Hippocampal formation (tissue), 2 donors: Measurements from ENCODE around the gene C1orf174.

ENCODE experiments used
- DNase-seq, 2 donors: peaks; one replicate each; lab custom pipeline; 2025; lab: John Stamatoyannopoulos, UW

C1orf174 gene

GRCh38 chr1:3895279-3895950 lies 4.7 kb downstream of the C1orf174 start:
- no peak for DNase-seq

DNA sequence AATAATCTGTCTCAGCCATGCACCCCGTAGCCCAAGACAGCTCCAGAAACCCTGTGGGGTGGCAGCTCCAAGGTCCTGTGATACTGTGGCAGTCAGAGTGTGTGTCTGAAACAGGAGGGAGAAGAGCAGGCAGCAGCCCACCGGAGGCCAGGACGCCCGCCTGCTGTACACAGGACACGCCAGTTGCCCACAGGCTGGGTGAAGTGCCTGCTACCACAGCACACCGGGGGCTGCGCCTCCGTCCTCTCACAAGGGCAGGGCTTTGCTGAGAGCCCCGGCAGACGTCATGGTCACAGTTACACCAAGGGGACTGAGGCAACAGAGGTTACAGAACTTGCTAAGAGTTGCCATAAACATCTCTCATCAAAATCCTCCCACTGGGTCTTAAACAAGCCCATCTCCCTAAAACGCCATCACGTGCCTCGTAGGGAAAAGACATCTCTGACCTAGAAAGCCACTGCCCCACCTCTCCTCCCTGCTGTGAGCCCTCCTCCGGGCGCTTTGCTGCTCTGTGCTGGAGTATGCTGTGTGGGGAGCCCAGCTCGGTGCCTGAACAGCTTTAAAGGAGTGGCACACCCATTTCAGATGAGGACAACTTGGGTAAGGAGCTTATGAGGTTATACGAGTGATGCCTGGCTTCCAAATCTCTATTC lies 5.3 kb downstream of the C1orf174 start:
- no peak for DNase-seq

- no peak for DNase-seq
Measured at GRCh38 chr1:3893190-3893589, 6.9 kb downstream of the C1orf174 start.

DNA sequence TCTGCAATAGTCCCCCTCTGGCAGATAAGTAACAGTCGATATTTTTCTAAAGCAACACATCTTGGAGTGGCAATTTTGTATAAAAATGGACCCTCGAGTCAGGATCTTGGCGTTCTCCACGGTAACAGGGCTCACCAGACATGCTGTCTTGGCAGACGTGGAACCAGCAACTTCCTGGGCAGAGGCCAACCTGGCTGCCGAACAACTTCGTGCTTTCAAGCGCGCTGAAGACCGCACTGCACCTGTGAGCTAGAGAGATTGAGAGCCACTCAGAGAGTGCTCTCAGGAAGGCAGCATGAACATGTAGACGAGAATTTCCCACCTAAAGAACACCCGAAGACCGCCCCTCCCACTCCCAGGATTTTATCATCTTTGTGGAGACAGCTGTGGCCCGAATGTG lies 7.3 kb downstream of the C1orf174 start:
- DNase-seq = peak in 1 of 2 donors; percentile 7

- DNase-seq = no peak
Measured at GRCh38 chr1:3891329-3891865, 8.7 kb downstream of the C1orf174 start.

- DNase-seq = no peak
Measured at GRCh38 chr1:3890389-3891328, 9.4 kb downstream of the C1orf174 start.

- DNase-seq = no peak
Measured at GRCh38 chr1:3889936-3890335, 10.1 kb downstream of the C1orf174 start.

- DNase-seq = no peak
Measured at GRCh38 chr1:3888301-3888700, 11.8 kb downstream of the C1orf174 start.

GRCh38 chr1:3886691-3887090 lies 13.4 kb downstream of the C1orf174 start:
- no peak for DNase-seq

GRCh38 chr1:3886106-3886670 lies 13.9 kb downstream of the C1orf174 start:
- no peak for DNase-seq

- DNase-seq = no peak
Measured at GRCh38 chr1:3885611-3886010, 14.5 kb downstream of the C1orf174 start.

- no peak for DNase-seq
Measured at GRCh38 chr1:3884966-3885365, 15.1 kb downstream of the C1orf174 start.

- no peak for DNase-seq
Measured at GRCh38 chr1:3883194-3883925, 16.7 kb downstream of the C1orf174 start.

DNA sequence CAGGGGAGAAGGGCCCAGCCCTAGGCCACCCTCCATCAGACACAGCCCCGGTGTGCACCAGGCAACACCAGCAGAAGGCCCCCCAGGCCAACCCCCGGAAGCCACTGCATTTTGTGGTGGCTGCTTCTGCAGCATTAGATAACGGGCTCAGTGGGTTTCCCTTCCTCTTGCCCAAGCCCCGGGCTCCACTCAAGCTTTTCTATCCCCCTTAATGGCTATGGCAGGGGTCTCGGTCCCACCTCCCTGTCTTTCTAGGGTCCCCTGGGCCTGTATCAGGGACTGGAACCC lies 18.9 kb downstream of the C1orf174 start:
- no peak for DNase-seq

DNA sequence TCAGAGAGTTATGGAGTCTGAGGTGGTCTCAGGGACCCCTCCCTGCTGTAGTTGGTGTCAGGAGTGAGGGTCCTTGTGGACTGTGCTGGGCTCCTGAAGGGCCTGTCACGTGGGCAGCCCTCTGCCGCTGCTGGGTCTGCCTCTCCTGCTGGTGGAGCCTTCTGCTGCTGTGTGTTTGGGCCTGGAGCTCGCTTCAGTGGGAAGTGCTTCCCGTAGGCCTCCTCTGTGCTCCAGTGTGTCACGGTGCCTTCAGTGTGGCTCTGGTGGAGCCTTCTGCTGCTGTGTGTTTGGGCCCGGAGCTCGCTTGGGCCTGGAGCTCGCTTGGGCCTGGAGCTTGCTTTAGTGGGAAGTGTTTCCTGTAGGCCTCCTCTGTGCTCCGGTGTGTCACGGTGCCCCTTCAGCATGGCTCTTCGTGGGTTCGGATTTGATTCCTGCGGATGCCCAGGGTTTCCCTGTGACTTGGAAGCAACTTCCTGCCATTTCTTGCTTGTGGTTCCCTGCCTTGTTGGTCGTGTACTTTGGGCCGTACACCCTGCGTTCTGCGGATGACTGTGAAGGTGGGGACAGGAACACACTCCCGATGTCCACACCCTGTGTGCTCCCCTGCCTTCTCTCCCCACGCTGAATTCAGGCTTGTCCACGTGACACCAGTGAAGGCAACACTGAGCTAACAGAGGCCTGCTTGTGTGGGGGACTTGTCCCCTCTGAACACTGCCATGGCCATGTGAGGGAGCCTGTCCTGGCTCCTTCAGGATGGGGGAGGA lies 19.5 kb downstream of the C1orf174 start:
- DNase-seq = no peak

GRCh38 chr1:3879787-3880428 lies 20.2 kb downstream of the C1orf174 start:
- DNase-seq = no peak

DNA sequence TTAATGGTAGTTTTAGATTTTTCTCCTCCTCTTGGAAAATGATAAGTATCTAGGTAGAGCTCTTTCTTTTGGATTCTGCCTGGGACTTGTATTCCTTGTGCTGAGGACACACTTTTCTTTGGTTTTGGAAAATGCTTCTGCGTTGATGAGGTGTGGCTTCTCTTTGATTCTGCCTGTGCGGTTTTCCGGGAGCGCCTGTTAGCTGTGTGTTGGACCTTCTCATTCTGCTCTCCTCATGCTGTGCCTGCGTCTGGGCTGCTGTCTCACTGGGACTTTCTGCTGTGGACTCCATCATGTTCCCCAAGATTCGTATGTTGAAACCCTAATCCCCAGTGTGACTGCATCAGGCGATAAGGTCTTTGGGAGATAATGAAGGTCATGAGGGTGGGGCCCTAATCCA lies 21.0 kb downstream of the C1orf174 start:
- DNase-seq = no peak

DNA sequence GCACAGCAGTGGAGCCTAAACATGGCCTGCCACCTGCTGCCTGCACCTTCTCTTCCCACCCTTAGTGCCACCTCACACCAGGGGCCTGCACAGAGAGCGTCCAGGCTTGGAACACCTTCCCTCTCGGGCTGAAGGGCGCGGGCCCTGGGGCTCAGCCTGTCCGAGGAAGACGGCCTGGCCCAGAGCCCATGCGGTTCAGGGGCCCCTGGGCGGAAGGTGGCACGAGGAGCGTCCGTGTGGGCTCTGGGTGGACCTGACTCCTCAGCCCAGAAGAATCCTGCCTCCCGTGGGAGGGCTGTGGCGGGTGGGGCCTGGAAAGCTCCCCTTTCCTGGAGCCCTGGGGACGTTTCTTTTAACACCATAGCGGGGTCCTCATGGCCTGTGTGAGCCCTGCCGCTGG lies 23.4 kb downstream of the C1orf174 start:
- DNase-seq = no peak

DNA sequence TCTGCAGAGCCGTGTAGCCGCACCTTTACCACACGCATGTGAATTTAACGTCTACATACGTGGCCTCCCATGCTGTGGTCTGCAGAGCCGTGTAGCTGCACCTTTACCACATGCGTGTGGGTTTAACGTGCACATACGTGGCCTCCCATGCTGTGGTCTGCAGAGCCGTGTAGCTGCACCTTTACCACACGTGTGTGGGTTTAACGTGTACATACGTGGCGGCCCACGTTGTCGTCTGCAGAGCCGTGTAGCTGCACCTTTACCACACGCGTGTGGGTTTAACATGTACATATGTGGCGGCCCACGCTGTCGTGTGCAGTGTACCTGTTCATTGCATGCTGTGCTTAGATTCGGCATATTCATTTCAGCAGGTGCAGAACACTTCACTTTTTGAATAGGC lies 25.3 kb downstream of the C1orf174 start:
- no peak for DNase-seq

DNA sequence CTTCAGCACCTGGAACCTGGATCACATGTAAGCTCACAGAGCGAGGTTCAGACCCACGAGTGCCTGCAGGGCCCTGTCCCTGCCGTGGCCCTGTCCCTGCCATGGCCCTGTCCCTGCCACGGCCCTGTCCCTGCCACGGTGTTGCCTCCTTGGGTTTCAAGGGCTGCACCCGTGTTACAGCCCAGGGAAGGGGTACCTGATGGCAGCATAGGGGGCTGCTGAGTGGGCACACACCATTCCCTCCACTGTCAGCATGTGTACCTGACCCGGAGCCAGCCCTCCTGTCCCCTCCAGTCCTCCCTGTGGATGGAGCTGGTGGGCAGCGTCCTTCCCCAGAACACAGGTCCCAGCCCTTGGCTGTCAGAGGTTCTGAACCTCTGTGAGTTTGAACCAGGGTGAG lies 27.5 kb downstream of the C1orf174 start:
- DNase-seq = no peak
